ENCODE results near the gene UBL4B.

Gene UBL4B

DNA sequence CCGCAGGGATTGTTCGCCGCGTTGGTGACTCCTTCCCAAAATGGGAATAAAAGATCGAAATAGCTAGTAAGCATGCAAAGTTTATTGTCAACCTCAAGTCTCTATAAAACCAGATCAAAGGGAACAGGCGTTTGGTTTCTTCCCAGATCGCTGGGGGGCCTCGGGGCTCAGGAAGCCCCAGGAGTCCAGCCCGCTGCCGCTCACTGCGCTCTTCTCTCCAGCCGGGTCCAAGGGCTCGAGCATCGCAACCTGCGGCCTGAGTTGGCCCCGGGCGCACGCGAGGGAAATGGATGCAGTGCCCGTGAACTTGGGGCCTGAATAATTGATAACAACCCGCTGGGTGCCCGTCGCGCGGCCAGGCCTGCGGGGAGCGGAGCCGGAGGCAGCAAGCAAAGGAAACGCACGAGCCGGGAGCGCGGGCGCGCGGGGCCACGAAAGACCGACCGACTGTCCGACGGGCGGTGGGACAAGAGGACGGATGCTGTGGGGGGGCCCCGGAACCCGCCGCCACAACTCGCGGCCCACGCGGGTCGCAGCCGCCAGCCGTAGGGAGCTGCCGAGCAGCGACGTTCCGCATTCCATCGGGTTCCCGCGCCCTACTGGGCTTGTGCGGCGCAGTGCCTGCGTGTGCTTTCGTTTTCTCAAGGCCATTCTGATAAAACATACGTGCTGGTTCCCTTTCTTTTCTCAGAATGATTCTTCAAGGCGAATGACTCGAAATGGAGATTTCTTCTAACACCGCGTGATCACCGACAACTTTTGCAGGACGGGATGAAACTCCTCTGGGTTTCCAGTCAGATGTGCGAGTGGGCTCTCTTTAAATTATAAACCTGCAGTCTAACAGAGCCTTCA is 27.8 kb upstream of the UBL4B start:
- DNase-seq (ENCODE audit: low read depth in 2 of 2), result no peak

GRCh38 chr1:110085671-110086070 is 26.6 kb upstream of the UBL4B start:
- DNase-seq (ENCODE audit: low read depth in 2 of 2), result no peak

- DNase-seq (ENCODE audit: low read depth in 2 of 2), result no peak
Observed at GRCh38 chr1:110086961-110087360, 25.3 kb upstream of the UBL4B start.

- DNase-seq (ENCODE audit: low read depth in 2 of 2), result peak in 1 of 2 donors; percentile 11
Observed at GRCh38 chr1:110087812-110088738, 24.2 kb upstream of the UBL4B start.

DNA sequence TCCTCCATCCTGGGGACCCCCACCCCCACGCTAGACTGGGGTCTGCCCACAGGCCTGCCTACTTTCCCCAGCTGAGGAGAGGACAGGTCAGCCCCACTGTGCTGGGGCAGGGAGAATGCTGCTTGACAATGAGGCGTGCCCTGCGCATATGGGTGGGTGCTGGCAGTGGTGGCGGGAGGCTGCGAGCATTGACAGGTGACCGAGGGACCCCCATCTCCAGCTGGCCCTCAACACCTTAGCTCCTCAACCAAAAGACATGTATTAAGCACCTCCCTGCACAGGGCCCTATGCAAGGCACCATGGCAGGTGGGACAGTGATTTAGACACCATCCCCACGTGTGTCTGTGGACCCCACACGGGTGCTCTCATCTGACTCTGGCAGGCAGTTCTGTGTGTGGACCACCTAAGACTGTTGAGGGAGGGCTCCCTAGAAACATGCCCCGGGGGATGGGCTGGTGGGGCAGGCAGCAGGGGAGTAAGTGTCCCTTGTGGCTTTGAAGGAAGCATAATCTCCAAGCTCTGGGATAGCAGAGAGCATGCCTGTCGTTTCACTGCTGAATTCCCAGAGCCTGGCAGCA is 23.4 kb upstream of the UBL4B start:
- no peak for DNase-seq (ENCODE audit: low read depth in 2 of 2)

- no peak for DNase-seq (ENCODE audit: low read depth in 2 of 2)
Observed at GRCh38 chr1:110089561-110090275, 22.5 kb upstream of the UBL4B start.

GRCh38 chr1:110091381-110091780 is 20.9 kb upstream of the UBL4B start:
- no peak for DNase-seq (ENCODE audit: low read depth in 2 of 2)

GRCh38 chr1:110091791-110092190 is 20.5 kb upstream of the UBL4B start:
- no peak for DNase-seq (ENCODE audit: low read depth in 2 of 2)

GRCh38 chr1:110092991-110093390 is 19.3 kb upstream of the UBL4B start:
- DNase-seq (ENCODE audit: low read depth in 2 of 2), result no peak

- DNase-seq (ENCODE audit: low read depth in 2 of 2), result no peak
Observed at GRCh38 chr1:110094931-110095654, 17.1 kb upstream of the UBL4B start.

DNA sequence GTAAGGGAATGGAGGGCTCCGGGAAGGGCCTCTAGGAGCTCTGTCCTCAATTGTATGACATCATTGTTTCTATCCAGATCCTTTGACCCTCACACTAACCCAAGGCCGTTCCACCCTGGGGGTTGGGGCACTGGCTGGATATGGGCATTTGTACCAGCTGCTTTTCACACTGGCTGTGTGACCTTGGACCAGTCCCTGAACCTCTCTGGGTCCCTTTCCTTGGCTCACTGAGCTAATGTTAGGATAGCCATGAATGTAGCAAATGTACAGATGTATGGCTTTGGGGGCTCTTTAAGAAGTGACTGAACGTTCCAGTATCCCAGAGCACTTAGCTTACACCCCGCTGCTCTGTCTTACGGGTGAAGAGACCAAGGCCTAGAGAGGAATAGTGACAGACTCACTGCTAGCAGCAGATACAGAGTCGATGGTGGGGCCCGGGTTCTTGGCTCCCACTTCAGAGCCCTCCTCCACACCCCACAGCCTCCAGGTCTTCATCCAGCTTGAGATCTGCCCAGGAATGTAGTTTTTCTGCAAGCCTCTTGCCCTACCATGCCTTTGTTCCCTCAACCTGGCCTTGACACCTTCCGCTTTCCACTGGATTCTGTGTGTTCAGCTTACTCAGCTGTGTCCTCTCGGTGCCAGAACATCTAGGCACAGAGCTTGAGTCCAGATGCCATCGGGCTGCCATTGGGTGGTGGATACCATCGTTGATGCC is 14.6 kb upstream of the UBL4B start:
- DNase-seq (ENCODE audit: low read depth in 2 of 2), result no peak

DNA sequence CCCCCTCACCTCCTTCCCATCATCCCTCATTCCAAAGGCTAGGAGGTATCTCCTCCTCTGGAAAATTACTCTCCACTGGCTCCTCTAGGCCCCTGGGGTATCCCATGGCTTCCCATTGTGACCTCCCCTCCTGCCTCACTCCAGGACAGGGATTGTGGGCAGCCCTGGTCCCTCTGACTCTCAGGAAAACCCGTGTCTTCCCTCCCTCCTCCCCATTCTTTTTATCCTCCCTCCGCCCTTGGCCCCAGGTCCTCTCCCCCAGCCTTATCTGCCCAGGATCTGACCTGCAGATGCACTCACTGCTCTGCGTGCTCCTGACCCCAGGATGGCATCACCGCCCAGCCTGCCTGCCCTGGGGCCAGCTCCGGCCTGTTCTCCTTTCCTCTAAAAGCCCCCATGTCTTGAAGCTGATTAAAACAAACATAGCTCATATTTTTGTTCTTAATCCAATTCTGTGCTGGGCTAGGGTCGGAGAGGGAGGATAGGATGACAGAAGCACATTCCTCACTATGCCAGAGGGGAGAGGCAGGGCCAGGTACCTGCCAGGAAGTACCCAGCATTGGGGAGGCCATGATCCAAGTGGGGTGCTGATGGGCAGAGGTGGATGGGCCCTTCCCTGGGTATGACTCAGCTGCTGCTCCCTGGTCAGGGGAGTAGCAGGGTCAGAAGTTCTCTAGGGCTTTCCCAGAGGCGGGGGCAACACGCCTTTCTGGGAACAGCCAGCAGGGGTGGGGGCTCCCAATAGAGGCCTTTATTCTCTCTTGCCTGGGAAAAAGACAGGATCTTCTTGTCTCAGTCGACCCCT is 13.8 kb upstream of the UBL4B start:
- DNase-seq (ENCODE audit: low read depth in 2 of 2), result no peak

DNA sequence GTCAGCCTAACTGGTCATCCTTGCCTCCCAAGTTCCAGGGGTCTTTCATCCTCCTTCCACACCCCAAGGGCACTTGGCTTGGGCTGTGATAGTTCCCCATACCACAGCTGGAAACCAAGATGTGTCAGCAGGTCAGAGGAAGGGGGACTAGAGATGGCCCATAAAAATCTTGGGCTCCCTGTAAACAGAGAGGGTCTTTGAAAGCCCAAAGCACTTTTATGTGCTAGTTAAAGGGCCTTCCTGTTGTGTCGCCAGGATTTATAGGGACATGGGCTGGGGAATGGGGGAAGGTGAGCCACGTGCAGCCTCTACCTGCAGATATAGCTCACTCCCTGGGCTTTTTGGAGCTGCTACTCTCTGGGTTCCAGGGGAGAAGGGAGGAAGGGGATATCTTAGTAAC is 11.9 kb upstream of the UBL4B start:
- DNase-seq (ENCODE audit: low read depth in 2 of 2), result no peak

- DNase-seq (ENCODE audit: low read depth in 2 of 2), result no peak
Observed at GRCh38 chr1:110102081-110102480, 10.2 kb upstream of the UBL4B start.

DNA sequence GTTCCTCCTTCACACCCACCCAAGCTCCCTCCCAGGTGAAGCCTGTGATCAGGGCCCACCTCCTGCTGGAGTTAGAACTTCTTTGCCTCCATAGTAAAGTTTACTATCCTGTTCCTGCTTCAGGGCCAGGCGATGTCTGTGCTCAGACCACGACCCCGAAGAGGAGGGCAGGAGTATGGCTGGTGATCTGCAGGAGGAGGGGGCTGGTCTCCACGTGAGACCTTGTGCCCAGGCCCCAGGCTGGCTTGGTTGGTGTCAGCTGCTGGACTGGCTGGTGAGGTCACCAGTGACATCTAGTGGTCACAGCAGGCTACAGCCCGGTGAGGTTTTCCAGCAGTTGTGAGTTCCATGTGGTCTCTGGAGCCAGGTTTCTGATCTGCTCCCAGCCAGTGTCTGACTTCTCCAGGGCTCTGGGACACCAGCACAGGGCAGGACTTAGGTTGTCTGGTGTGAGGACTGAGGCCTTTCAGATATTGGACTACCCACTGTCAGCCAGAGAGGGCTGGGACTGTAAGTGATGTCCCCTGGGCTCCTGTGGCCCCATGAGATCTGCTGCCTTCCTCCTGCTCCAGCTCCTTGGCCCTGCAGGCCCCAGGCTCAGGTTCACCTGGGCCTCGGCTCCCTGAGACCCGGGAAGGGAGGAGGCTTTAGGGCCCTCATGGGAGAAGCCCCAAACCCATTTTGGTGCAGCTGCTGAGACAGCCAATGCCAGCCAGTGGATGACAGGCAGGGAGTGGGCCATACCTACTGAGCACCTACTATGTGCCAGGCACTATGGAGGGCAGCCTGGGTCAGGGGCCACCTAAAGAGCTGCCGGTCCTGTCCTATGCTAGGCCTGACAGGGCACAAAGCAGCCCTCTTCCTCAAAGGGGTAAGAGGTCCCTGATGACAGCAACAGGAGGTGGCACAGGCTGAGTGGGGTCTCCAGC is 6.0 kb upstream of the UBL4B start:
- DNase-seq (ENCODE audit: low read depth in 2 of 2), result peak in 1 of 2 donors; percentile 27

DNA sequence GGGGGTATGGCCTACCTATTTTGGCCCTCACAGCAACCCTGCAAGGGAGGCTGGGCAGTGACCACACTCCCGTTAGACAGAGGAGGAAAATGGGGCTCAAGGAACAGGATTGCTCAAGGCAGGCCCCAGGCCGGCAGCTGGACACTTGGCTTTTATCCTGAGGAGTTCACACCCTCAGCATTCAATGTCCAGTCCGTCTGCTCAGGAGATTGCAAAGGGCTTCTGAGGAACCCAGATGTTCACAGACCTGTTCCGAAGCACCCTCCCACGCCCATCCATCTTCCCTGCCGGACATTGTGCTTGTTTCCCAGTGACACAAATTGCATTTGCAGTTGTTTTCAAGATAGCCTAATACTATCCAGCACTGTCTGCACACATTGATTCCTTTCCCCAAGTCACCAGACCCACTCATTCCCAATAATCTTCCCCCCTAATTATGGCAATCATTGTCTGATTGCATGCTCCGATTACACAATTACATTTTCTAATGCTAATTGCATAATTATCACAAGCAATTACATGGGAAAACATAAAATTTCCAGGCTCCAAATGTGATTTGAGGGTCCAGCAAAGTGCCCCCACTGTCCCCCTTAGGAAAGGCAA is 4.3 kb upstream of the UBL4B start:
- DNase-seq (ENCODE audit: low read depth in 2 of 2), result no peak

DNA sequence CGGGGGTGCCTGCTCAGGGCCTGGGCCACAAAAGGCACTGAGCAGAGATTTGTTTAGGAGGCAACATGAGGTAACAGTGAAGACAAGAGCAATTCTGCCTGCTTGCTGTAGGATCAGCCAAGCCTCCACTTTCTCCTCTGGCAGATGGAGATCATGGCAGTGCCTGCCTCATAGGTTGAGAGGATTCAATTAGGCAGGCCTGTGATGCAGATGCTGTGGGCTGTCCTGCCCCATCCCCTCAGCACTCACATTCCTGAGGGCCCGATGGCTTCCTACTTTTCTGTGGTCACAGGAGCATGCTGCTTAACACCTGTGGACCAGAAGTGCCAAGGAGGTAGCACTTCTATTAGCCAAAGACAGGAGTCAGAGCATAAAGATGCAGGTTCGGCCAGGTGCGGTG is 1.2 kb upstream of the UBL4B start:
- no peak for DNase-seq (ENCODE audit: low read depth in 2 of 2)

GRCh38 chr1:110112656-110113055 is 413 bp downstream of the UBL4B start:
- DNase-seq (ENCODE audit: low read depth in 2 of 2), result no peak

All from stimulated activated CD8-positive, alpha-beta memory T cell treated with anti-CD3 and anti-CD28 coated beads, Interleukin-2, amount 100 ng/mL, for 1 hour (primary cell).